GM12878 (cell line): ENCODE results near the gene CCNYL1. TPM values are rescaled to one million over a fixed set of nuclear protein-coding genes. Genes with fewer than 3 reads are reported as not detected.

ENCODE experiments used
- ATAC-seq: fragments of 200-7000 bp; cut with Tn5 transposase; 3 replicates; pipeline ENCODE4 v1.9.1; 2020; ENCODE audit warnings: mild to moderate bottlenecking, moderate library complexity
- BruUV-seq: library from RNA; stranded (reverse); fragments of 400-500 nt; replicated peaks from 2 replicates; lab custom pipeline; 2021; lab: Mats Ljungman, UMichigan
- CTCF ChIA-PET: fragments of 300-600 bp; sonication (Branson Sonifier 250); formaldehyde crosslinking; extraction: SDS; loops from one replicate; lab custom pipeline; 2021; ENCODE audit warnings: inconsistent platforms; lab: Yijun Ruan, JAX
- POLR2A ChIA-PET: fragments of 350-600 bp; formaldehyde crosslinking; extraction: SDS; loops from one replicate; lab custom pipeline; 2021; ENCODE audit warnings: inconsistent platforms; lab: Charles Lee
- RAD21 ChIA-PET: fragments of 300-600 bp; sonication (Branson Sonifier 250); formaldehyde crosslinking; loops from one replicate; lab custom pipeline; 2023; ENCODE audit warnings: antibody characterized with exemption; ENCODE audit not compliant: unreplicated experiment; lab: Charles Lee
- SMC1A ChIA-PET: fragments of 300-600 bp; sonication (Branson Sonifier 250); formaldehyde crosslinking; loops from one replicate; lab custom pipeline; 2023; ENCODE audit not compliant: unreplicated experiment, uncharacterized antibody; lab: Charles Lee
- DNase-seq: peaks from one replicate; pipeline ENCODE4 v3.0.0-alpha.2; 2011; ENCODE audit warnings: low read depth, low spot score
- FAIRE-seq: peaks from 3 replicates; lab custom pipeline; 2011; peaks lifted over from hg19 to GRCh38; lab: Jason Lieb, UNC
- H2AFZ ChIP-seq: 2 replicates; pipeline ENCODE4 v1.6.0; 2011; ENCODE audit warnings: low read depth, low read length, control low read depth; ENCODE audit not compliant: control insufficient read depth
- H3K27ac ChIP-seq: 2 replicates; pipeline ENCODE4 v1.5.1; 2011; ENCODE audit warnings: control low read depth; ENCODE audit not compliant: control insufficient read depth, insufficient read depth
- H3K27me3 ChIP-seq, 2 experiments: replicated peaks in 1 of 2; 2 replicates each; pipeline versions ENCODE4 v1.6.0 to v1.6.1; 2011; ENCODE audit warnings: low read length in 1 of 2; ENCODE audit not compliant: control insufficient read depth in 2 of 2, insufficient read depth in 2 of 2
- H3K36me3 ChIP-seq, 2 experiments: 2 replicates each; pipeline ENCODE4 v1.5.1; 2011; ENCODE audit warnings: low read length in 1 of 2; ENCODE audit not compliant: control insufficient read depth in 2 of 2, insufficient read depth in 2 of 2
- H3K4me1 ChIP-seq: 2 replicates; pipeline ENCODE4 v1.6.1; 2011; ENCODE audit warnings: mild to moderate bottlenecking, low read length, moderate library complexity, mixed read lengths; ENCODE audit not compliant: control insufficient read depth, insufficient read depth
- H3K4me2 ChIP-seq: 2 replicates; pipeline ENCODE4 v1.6.0; 2011; ENCODE audit warnings: control low read depth; ENCODE audit not compliant: control insufficient read depth, insufficient read depth
- H3K4me3 ChIP-seq: fragments of 200-600 bp; sonication (generic); 2 replicates; pipeline ENCODE4 v1.5.1; 2016
- H3K79me2 ChIP-seq: 2 replicates; pipeline ENCODE4 v1.6.0; 2011; ENCODE audit warnings: low read length; ENCODE audit not compliant: control insufficient read depth, insufficient read depth
- H3K9ac ChIP-seq: 2 replicates; pipeline ENCODE4 v1.8.0; 2011; ENCODE audit warnings: low read length, control low read depth, mixed read lengths; ENCODE audit not compliant: control insufficient read depth, insufficient read depth
- H3K9me3 ChIP-seq: replicated peaks from 3 replicates; pipeline ENCODE4 v1.5.1; 2011; ENCODE audit warnings: mild to moderate bottlenecking, low read length; ENCODE audit not compliant: control insufficient read depth, insufficient read depth
- H4K20me1 ChIP-seq: 2 replicates; pipeline ENCODE4 v1.6.0; 2011; ENCODE audit not compliant: control insufficient read depth, insufficient read depth
- BRCA1 ChIP-seq: IDR thresholded peaks from 2 replicates; pipeline ENCODE4 v1.6.1; 2011; ENCODE audit warnings: low read depth, low read length, improper control_type of control experiment
- CBX5 ChIP-seq: sonication (generic); IDR thresholded peaks from 2 replicates; pipeline ENCODE4 v1.6.1; 2016; ENCODE audit warnings: low read depth, moderate library complexity, mild to moderate bottlenecking, inconsistent platforms
- CEBPB ChIP-seq, 2 experiments: fragments of 150-350 bp in 1 of 2; IDR thresholded peaks; 2 replicates each; pipeline ENCODE4 v1.6.1; 2012 to 2014; ENCODE audit warnings: low read depth in 2 of 2, low read length in 2 of 2, borderline replicate concordance in 1 of 2, inconsistent platforms in 1 of 2
- CUX1 ChIP-seq: IDR thresholded peaks from 2 replicates; pipeline ENCODE4 v1.6.1; 2012; ENCODE audit warnings: improper control_type of control experiment, low read depth, low read length; ENCODE audit not compliant: insufficient replicate concordance
- IRF4 ChIP-seq: IDR thresholded peaks from 2 replicates; pipeline ENCODE4 v1.6.1; 2011; ENCODE audit warnings: low read depth, low read length
- MLLT1 ChIP-seq: fragments of 450-650 bp; IDR thresholded peaks from 2 replicates; pipeline ENCODE4 v1.6.1; 2016; ENCODE audit warnings: mild to moderate bottlenecking
- MTA3 ChIP-seq: IDR thresholded peaks from 2 replicates; pipeline ENCODE4 v1.6.1; 2012; ENCODE audit warnings: low read length, inconsistent platforms, borderline replicate concordance
- NFXL1 ChIP-seq: fragments of 450-650 bp; IDR thresholded peaks from 2 replicates; pipeline ENCODE4 v1.6.1; 2017; ENCODE audit warnings: antibody characterized with exemption, mild to moderate bottlenecking, borderline replicate concordance
- PKNOX1 ChIP-seq: fragments of 450-650 bp; IDR thresholded peaks from 2 replicates; pipeline ENCODE4 v1.6.1; 2016; ENCODE audit warnings: mild to moderate bottlenecking
- POLR2AphosphoS2 ChIP-seq: IDR thresholded peaks from 2 replicates; pipeline ENCODE4 v1.6.1; 2011; ENCODE audit warnings: low read depth, mild to moderate bottlenecking, low read length, improper control_type of control experiment, moderate library complexity
- SMARCA5 ChIP-seq: fragments of 450-650 bp; IDR thresholded peaks from 2 replicates; pipeline ENCODE4 v1.6.1; 2017; ENCODE audit warnings: mild to moderate bottlenecking
- SP1 ChIP-seq: IDR thresholded peaks from one replicate; pipeline ENCODE4 v1.6.1; 2011; ENCODE audit warnings: low read depth, low read length
- WGBS: methylation state at CpG from one replicate; pipeline ENCODE4 v1.1.6; 2016; ENCODE audit warnings: low lambda C conversion rate; ENCODE audit not compliant: insufficient replicate concordance, insufficient coverage; ENCODE audit errors: missing lambda C conversion rate; 5-methylcytosine and 5-hydroxymethylcytosine counted together
- in situ Hi-C: fragments of 300-500 bp; cut with MboI; formaldehyde crosslinking; loops from 9 replicates; pipeline ENCODE4 v1.14.3; 2018; ENCODE audit warnings: mixed read lengths
- intact Hi-C: fragments of 100-400 bp; cut with micrococcal nuclease; formaldehyde crosslinking; loops from one replicate; pipeline ENCODE4 v1.14.2; 2022; ENCODE audit not compliant: unreplicated experiment
- polyA plus RNA-seq, 11 experiments: library from polyadenylated mRNA; depleted of rRNA in 4 of 11; unstranded in 6 of 11; stranded (reverse) in 5 of 11; fragments of >200 nt; fragmentation: Nextera tagmentation in 4 of 11; fragmentation: Illumina TruSeq in 1 of 11; extraction: Ambion mirVana in 4 of 11; extraction: Trizol in 1 of 11; gene quantifications; 1 replicate in 1 of 11; 2 replicates in 10 of 11; pipeline versions ENCODE4 v1.2.1 to v1.2.3, GENCODE V29; 2011 to 2016; ENCODE audit warnings: inconsistent platforms in 2 of 11, missing spikeins in 2 of 11, low read depth in 1 of 11
- total RNA-seq, 4 experiments: library from RNA; depleted of rRNA in 3 of 4; stranded (reverse); fragments of >200 nt in 3 of 4; fragmentation: Illumina TruSeq in 1 of 4; extraction: Trizol in 1 of 4; gene quantifications; 2 replicates each; pipeline versions ENCODE4 v1.2.1 to v1.2.3, GENCODE V29; 2013 to 2021

CCNYL1 gene
- total and polyA plus RNA-seq, 10 of the 15 experiments (the other 5 are each of a cell fraction or from before 2014, with no cell fraction given): 1.8 to 12.3 (median 5.9) TPM

GRCh38 chr2:207777124-207777523 lies 65.7 kb downstream of the CCNYL1 start:
- RAD21 ChIA-PET: no interaction called here
- Histone ChIP-seq H3K36me3 (no peaks in the 10 kb centered on the region), H2AFZ (no peak overlapping the region), H3K79me2 (no peaks in the 10 kb centered on the region), H3K4me2 (no peak overlapping the region), H3K4me3 (no peak overlapping the region), H3K27me3 (no peaks in the 10 kb centered on the region; a peak in 1 of 4 replicates), H3K9me3 (no peaks in the 10 kb centered on the region), H3K27ac (no peak overlapping the region)
- no TSS peak for BruUV-seq
- POLR2A ChIA-PET: no interaction called here
- CTCF ChIA-PET: interaction anchor here (0.8 to 1.6 kb wide), 5 partner anchors 11 to 255 kb away, joined by 3 to 4 read pairs (median 3); no protein-coding TSS in a partner anchor
- in situ Hi-C loops: no loop called here
- ATAC-seq: no peak
- no peak for TF ChIP-seq MTA3
- no peak for TF ChIP-seq POLR2AphosphoS2
- no peak for TF ChIP-seq PKNOX1
- TF ChIP-seq MLLT1: no peak
- no peak for TF ChIP-seq NFXL1
- no peak for TF ChIP-seq BRCA1
- TF ChIP-seq SMARCA5: no peak
- no peak for TF ChIP-seq SP1
- TF ChIP-seq CUX1: no peak
- TF ChIP-seq CEBPB (IDR thresholded peaks at IDR 0.05; ENCODE audit: borderline replicate concordance in 1 of 2, low read depth in 2 of 2, low read length in 2 of 2): no peak
- TF ChIP-seq IRF4: no peak
- TF ChIP-seq CBX5: no peak
- TF ChIP-seq, all 136 proteins: peak for 0
- no peaks in the 10 kb centered on the region for H3K4me1 ChIP-seq
- WGBS: 56% methylated on average over 6 of the region's 6 CpGs
- no peaks in the 10 kb centered on the region for H4K20me1 ChIP-seq
- intact Hi-C loops: no loop called here
- no peak overlapping the region for H3K9ac ChIP-seq
- DNase-seq (no peak), FAIRE-seq (no peak)
- SMC1A ChIA-PET: no interaction called here
